Measurements from ENCODE around the gene RGS19. TPM values are rescaled to one million over a fixed set of nuclear protein-coding genes. Genes with fewer than 3 reads are reported as not detected.

Gene RGS19
- total RNA-seq, 1 experiment from 2014 or later: 37.1 TPM

DNA sequence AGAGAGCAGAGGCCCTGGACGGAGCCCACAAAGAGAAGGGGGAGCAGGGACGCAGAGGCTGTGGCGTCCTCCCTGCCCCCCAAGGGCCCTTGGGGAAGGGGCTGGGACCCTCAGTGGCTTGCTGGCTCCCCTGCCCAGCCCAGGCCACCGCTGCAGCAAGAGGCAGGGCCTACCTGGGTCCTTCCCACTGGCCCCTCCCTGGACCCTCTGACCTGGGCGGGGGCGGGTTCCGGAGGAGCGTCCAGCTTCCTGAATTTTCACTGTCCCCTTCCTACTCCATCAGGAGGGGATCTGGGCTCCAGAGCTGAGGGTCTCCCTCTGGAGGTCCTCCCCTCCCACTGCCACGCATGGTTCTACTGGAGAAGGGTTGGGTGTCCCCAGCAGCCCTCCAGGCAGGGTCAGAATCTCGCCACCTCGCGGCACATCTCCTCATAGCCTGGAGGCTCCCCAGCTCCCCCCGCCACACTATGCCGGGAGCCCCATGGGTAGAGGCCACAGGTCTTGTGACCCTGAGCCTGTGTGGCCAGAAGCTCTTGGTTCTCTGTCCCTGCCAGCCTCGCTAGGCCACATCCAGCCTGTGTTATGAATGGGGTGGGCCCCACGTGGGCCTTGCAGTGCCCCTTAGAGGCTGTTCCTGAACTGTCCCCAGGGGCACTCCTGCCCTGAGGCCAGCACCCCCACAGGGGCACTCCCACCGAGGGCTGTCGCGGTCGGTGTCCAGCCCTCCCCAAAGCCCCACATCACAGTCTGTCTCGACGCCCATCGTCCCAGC lies 28.9 kb downstream of the RGS19 start:
- no peak for DNase-seq (ENCODE audit: low read depth)

DNA sequence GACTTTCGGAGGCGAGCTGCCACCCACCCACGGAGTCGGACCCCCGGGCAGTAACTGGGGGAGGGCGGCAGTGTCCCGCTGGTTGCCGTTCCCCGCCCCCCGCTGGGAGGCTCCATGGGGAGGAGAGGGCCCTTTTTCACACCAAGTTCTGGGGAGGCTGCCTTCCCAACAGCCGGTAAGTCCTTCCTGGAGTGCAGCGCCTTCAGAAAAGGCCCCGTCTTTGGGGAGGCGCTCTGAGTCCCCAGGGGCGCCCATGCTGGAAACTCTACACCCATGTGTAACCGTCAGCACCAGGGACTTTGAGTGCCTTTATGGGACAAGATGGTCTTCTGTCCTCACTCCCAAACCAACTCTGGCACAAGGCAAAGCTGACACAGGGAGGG lies 29.4 kb downstream of the RGS19 start:
- DNase-seq (ENCODE audit: low read depth): no peak

DNA sequence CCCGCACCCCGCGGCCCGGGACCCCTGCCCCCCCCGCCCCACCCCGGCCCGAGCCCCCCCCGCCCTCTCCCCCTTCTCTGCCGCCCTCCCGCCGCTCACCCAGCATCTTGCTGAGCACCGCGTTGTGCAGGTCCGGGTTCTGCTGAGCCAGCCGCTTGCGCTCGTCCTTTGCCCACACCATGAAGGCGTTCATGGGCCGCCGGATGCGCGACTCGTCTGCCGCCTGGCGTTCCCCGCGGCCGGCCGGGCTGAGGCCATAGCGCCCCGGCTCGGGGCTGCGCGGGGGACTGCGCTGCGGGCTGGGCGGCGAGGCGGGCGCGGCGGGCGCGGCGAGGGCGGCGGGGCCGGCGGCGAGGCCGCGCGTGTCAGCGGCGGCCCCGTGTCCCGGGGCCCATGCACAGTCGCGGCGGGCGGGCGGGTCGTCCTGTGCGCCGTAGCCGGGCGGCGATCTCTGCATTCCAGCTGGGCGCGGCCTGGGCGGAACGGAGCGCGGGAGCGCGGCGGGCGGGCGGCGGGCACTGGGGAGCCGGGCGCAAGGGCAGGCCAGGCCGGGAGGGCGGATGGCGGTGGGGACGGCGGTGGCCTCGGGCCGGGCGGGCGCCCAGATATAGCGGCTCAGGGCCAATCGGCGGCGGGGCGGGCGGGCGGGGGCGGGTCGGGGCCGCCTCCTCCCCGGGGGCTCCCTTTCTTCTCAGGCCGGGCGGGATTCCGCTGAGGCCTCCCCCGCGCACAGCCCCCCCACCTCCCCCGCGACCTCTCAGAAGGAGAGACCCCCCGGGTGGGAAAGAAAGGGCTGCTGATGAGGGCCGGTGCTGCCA lies 30.0 kb downstream of the RGS19 start, which contains the start of gene SOX18:
TSS of gene SOX18 (minus strand) at position 580 of the 818 bp plus-strand sequence. CDS start at position 457, 123 bp downstream.
- DNase-seq (ENCODE audit: low read depth): no peak

DNA sequence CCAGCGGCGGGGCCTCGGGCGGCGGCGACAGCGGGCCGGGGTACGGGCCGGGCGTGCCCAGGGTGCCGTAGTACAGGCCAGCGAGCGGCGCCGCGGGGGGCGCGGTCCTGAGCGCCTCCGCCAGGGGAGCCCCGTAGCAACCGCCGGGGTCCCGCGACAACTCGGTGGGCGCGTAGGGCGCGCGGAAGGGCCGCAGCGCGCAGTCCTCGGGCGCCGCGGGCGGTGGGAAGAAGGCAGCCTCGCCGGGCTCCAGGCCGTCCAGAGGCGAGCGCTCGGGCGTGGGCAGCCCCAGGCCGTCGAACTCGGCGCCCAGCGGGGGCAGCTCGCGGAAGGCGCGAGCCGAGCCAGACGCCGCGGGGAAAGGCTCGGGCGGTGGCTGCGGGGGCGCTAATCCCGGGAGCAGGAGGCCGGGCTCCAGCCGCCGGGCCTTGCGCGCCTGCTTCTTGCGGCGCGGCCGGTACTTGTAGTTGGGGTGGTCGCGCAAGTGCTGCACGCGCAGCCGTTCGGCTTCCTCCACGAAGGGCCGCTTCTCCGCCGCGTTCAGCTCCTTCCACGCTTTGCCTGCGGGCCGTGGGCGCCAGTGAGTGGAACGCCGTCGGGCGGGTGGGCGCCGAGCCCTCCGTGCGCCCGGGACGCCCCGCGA lies 30.8 kb downstream of the RGS19 start:
- no peak for DNase-seq (ENCODE audit: low read depth)

DNA sequence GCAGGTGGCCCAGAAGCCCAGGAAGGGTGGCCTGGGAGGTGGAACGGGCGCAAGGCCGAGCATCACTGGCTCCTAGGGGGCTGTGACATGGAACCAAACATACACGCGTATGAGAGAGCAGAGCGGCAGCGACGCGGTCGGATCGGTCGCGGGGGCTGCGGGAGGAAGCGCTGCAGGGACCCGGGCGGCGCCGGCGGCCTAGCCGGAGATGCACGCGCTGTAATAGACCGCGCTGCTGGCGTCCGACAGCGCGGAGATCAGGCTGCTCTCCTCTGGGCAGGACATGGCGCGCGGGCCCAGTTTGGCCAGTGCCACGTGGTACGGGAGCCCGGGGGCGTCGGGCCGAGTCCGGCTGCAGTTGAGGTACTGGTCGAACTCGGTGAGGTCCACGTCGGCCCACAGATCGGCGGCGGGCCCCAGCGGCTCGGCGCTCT lies 31.3 kb downstream of the RGS19 start:
- no peak for DNase-seq (ENCODE audit: low read depth)

DNA sequence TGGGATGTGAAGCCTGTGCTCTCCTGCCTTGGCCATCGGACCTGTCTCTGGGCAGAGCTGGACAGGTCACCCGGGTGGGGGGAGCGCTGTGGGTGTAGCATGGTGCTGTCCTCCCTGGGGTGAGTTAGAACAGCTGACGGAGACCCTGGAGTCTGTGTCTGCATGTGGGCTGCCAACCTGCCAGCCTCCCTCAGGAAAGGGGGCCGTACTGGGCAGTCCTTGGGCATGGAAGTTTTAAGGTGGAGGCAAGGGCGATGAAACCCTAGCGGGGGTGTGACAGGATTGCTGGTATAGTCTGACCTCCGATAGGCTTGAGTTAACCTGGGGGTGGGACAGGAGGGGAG lies 32.3 kb downstream of the RGS19 start:
- no peak for DNase-seq (ENCODE audit: low read depth)

DNA sequence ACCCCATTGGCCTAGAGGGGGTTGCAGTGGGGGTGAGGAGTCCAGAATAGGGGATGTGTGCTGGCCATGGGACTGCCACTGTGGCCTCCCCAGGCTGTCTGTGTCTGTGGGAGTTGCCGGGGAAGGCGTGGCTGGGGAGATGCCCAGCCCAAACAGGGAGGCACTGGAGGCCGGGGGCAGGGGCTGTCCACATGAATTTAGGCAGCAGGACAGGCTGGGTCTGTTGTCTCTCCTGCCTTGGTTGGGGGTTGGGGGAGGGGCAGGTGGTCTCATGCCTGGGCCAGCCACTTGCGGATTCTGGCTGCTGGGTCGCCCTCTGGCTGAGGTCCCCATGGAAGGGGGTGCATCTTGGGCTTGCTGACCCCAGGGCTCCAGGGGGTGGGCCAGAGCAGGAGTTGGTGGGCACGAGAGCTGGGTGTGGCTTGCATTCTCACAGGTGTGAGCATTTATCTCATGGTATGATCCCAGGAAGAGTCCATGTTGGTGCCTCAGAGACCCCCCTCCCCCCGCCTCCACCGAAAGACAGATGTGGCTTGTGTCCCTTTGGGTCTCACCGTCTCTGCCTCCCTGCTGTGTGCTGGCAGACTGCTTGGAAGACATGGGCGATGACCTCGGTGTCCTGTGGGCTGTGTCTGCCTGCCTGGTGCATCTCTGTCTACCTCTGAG lies 33.8 kb downstream of the RGS19 start:
- DNase-seq (ENCODE audit: low read depth): no peak

DNA sequence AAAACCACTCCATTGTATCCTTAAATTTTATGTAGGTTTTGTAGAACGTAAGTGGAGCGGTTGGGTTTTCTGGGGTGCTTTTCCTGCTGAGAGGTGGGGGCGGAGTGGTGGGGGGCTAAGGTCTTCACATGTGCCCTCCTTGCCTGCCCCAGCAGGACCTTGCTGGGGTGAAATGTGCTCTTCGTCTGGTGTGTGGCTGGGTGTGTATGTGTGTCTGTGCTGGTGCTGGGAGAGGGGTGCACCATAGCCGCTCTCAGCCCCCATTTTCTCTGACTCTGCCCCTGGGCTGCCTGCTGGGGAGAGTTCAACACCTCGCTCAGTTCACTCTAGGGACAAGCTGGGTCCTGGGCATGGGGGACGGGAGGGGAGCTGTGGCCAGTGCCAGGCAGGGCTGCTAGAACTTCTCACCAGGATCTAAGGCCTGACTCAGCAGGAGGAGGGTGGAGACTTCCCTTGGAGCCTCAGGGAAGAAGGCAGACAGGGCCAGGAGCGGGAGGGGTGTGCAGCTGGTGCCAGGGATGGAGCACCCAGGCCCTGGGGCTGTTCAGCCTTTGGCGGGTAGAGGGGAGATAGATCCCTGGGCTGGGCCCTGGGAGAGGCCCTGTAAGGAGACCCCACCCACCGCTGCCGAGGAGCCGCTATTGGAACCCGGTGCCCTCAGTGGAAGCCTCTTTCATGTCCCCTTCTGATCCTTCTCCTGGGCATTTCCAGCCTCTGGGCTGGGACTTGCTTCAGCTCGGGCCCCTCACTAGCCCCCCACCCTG lies 34.7 kb downstream of the RGS19 start:
- peak; percentile 72 for DNase-seq (ENCODE audit: low read depth)

DNA sequence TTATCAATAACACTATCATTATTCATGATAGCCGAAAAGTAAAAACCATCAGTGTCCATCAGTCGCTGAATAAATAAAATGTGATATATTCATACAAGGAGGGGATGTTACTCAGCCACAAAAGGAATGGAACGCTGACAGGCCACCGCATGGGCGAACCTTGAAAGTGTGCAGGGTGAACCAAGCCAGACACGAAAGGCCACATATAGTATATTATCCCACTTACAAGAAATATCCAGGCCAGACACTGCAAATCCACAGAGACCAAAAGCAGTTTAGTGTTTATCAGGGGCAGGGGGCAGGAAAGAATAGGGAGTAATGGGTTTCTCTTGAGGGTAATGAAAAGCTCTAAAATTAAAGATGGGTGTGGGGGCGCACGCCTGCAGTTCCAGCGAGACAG lies 35.5 kb downstream of the RGS19 start:
- no peak for DNase-seq (ENCODE audit: low read depth)

DNA sequence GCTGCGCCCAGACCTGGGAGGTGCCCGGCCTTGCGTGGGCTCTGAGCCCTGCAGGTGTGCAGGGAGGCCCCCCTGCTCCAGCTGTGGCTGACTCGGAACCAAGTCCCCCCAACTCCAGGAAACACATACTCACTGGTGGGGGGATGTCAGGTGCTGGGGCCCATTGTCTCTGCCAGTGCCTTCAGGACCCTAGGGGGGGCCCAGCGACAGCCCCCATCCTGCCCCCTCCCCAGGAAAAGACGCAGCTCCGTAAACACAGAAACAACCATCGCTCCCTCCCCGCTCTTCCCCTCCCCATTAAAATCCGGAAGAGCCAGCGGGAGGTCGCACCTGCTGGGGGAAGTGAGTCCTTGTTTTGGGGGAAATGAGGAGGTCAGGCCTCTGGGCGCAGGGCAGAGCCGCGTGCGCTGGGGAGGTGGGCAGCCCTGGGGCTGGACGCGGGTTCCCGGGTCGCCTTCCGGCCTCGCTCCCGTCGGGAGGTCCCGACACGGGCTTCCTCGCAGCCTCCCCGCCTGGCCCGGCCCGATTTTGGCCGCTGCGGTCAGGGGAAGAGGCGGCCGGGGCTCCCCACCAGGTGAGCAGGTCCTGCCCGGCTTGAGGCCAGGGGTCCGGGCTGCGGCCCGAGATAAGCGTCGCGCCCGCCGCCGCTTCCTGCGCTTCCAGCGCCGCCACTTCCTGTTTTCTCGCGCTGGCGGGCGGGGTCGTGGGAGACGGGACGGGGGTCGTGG lies 37.1 kb downstream of the RGS19 start:
- no peak for DNase-seq (ENCODE audit: low read depth)

DNA sequence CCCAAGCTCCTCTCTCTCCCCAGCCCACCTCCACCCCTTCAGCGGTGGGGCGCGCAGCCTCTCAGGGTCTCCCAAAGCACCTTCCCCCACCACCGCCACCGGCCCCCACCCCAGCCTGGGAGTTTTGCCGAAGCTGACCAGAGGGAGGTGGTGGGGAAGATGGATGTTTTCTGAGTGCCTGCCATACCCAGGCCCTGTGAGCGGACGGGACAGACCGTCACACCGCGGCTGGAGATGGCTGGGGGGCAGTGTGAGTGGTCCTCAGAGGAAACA lies 37.6 kb downstream of the RGS19 start:
- no peak for DNase-seq (ENCODE audit: low read depth)

DNA sequence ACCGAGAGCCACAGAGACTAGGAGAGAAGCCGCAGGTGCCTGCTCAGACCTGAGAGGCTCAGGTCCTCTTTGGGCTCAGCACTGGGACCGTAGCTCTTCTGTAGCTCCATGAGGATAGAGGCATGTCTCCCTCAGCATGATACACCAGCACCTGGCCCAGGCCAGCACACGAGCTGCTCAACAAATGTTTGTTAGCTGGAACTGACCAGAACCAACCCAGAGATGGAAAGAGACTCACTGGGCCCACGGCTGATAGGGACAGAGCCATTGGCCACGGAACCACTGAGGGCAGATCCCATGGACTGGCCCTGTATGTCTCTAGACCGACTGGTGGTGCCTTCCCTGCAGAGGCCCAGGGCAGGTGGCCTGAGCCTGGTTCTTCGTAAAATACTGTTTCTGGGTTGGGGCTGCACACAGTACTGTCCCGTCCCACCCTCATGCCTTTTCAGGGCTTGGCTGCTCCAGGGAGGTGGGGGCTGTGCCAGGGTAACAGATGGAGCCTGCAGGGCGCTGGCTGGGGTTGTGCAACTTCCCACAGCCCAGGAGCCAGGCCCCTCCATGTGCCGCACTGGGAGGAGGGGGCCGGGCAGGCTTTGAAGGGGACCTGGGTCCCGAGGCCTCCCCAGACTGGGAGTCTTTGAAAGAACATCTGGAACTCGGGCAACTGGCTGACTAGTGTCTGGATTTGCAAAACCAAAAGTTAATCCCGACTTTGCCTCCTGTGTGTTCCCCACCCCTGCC lies 38.1 kb downstream of the RGS19 start:
- no peak for DNase-seq (ENCODE audit: low read depth)

DNA sequence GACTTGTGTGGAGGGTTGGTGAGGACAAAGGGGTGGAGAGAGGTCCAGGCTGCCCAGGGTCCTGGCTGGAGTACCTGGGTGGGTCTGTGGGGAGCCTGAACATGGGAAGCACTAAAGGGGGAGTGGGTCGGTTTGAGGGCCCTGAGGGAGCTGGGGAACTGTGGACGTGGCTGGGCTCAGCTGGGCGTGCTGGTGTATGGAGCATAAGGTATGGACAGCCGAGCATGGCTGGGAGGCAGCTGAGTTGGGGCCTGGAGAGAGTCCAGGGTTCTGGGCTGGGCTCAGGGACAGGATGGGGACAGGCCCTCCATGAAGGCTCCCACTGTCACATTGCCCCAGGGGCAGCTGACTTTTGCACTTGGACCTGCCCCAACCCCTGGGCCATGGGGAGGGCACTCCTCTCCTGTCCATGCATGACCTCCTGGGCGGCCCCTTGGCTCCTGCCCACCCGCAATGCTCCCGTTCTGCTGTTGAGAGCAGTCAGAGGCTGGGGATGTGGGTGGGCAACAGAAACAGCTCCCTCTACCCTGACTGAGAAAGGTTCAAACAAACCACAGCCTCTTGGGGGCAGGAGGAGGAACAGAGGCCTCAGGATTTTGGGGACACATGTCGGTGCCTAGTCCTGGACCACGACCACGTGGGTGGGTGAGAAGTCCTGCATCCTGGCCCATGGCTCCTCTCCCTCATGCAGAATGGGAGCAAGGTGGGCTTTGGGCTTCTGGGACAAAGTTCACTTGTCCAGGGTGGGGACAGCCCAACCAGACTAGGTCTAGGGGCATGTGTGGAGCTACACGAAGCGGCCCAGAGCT lies 38.9 kb downstream of the RGS19 start:
- DNase-seq (ENCODE audit: low read depth): no peak

DNA sequence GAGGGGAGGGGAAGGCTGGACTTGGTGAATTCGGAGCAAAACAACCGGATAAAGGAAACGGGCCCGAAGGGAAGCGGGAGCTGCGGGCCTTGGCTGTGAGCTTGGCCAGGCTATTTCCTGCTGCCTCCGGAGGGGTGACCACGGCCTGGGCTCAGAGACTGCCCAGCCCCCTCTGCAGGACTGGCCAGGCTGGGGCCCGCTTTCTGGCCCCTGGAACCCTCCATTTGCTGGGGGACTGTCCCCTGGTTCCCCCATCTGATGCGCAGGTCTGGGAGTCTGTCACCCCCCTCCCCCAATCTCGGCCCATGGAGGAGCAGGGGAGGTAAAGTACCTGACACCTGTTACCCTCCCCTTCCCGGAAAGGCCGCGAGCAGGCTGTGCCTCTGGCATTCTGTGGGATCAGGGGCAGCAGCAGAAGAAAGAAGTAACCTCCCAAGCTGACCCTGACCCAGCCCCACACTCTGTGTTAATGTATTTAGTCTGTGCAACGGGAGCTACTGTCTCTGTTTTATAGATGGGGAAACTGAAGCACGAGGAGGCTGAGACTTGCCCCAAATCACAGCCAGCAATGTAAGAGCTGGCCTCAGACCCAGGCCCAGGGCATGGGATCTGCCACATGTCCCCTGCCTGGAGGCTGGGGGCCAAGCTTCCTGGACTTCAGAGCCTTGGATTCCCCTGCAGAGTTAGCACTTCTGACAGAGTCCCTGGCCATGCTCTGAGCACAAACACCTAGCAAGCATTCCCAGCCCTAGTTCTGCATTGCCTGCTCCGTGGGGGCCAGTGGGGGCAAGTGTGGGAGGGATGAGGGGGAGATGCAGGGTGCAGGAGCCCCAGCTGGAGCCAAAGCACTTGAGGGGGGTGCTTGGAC lies 39.8 kb downstream of the RGS19 start:
- DNase-seq (ENCODE audit: low read depth): no peak

DNA sequence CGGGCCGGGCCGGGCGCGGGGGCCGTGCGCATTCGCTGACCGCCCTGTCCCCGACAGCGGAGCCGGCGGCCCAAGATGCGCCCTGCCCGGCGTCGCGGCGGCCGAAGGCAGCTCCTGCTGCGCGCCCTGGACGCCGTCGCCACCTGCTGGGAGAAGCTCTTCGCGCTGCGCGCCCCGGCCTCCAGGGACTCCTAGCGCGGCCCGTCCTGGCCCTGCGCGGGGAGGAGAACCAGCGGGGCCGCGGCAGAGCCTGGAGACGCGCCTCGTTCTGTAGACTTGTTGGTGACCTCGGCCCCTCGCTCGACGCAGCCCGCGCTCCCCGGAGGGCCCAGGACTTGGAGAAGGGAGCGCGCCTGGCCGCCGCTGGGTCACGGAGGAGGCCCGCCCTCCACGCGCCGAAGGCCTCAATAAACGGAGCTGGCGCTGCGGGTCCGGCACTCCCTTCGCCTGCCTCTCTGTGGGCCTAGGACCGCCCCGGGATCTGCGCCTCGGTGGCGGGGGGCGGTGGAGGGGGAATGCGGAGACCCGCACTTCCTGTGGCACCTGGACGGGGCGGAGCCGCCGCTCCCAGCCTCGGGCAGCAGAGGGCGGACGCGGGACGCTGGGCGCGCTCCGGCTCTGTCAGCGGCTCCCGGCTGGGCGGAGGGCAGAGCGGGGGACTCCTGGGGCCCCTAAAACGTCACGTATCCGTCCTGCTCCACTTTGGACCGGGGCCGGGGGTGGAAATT lies 40.6 kb downstream of the RGS19 start:
- peak; percentile 57 for DNase-seq (ENCODE audit: low read depth)

DNA sequence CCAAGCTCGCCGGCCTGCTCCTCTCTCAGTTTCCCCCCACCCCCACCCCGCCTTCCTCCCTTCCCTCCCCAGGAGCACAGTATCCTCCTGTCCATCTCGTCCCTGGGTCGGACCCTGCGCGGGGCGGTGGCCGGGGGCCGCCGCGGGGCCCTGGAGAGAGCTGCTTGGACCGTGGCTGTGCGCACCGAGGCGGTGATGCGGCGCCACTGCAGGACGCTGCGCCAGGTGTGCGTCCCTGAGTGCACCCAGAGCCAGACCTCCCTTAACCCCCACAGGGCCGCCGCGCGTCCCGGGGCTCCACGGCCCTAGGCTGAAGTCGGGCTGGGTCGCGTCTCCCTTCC lies 41.1 kb downstream of the RGS19 start:
- DNase-seq (ENCODE audit: low read depth): no peak

DNA sequence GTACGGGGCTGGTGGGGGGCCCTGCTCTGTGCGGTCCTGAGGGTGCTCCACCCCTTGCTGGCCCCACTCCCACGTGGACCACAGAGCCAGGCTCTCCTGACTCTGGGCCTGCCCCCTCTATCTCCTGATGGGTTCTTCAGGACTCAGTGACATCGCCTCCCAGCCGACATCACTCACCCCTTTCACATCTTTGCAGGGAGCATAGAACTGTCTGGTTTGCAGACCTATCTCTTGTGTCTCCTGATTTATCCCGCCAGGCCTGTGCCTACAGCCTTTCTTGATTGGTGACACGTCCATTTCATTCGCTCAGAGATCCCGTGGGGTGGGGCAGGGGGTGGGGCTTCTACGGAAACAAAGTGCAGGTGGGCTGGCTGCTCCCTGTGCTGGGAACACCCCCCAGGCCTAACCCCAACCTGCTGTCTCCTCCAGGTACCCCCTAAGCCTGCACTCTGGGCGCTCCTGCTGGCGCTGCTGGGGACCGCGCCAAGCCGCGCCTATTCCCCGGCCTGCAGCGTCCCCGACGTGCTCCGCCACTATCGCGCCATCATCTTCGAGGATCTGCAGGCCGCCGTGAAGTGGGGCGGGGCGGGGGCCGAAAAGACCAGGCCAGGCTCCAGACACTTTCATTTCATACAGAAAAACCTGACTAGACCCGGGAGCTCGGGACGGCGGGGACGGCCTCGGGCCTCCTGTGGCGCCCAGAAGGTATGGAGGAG lies 41.7 kb downstream of the RGS19 start:
- no peak for DNase-seq (ENCODE audit: low read depth)

All from HT1080 (cell line).